Calu3 (cell line): ENCODE data around the gene DLG2. TPM values are rescaled to one million over a fixed set of nuclear protein-coding genes. Genes with fewer than 3 reads are reported as not detected.

Source experiments
- BruUV-seq: library from RNA; stranded (reverse); fragments of 400-500 nt; replicated peaks from 2 replicates; lab custom pipeline; 2021; lab: Mats Ljungman, UMichigan
- CTCF ChIA-PET: fragments of 300-600 bp; sonication (Branson Sonifier 250); formaldehyde crosslinking; loops from one replicate; lab custom pipeline; 2022; ENCODE audit warnings: antibody characterized with exemption; lab: Charles Lee
- DNase-seq: peaks from one replicate; pipeline ENCODE4 v3.0.0; 2022
- H3K27ac Mint-ChIP-seq: one replicate; pipeline ENCODE4 v1.8.0; 2022; ENCODE audit warnings: mixed read lengths; ENCODE audit not compliant: unreplicated experiment
- H3K27me3 Mint-ChIP-seq: one replicate; pipeline ENCODE4 v1.8.0; 2022; ENCODE audit warnings: mixed read lengths; ENCODE audit not compliant: unreplicated experiment
- H3K36me3 Mint-ChIP-seq: one replicate; pipeline ENCODE4 v1.8.0; 2022; ENCODE audit warnings: mild to moderate bottlenecking, moderate library complexity, mixed read lengths; ENCODE audit not compliant: insufficient read depth, unreplicated experiment
- H3K4me1 Mint-ChIP-seq: one replicate; pipeline ENCODE4 v1.8.0; 2022; ENCODE audit warnings: mild to moderate bottlenecking, low read depth, mixed read lengths; ENCODE audit not compliant: unreplicated experiment
- H3K4me3 Mint-ChIP-seq: one replicate; pipeline ENCODE4 v1.8.0; 2022; ENCODE audit warnings: mild to moderate bottlenecking, low read depth, moderate library complexity, mixed read lengths; ENCODE audit not compliant: unreplicated experiment
- H3K9me3 Mint-ChIP-seq: one replicate; pipeline ENCODE4 v1.8.0; 2022; ENCODE audit warnings: low read depth, mixed read lengths; ENCODE audit not compliant: unreplicated experiment
- intact Hi-C: fragments of 100-400 bp; cut with micrococcal nuclease; formaldehyde crosslinking; loops from one replicate; pipeline ENCODE4 v1.10.0; 2022; ENCODE audit not compliant: unreplicated experiment
- total RNA-seq: library from RNA; stranded (reverse); gene quantifications from 2 replicates; pipeline ENCODE4 v1.2.3, GENCODE V29; 2022
- TF ChIP-seq, protein P1 (sequence below): fragments of 200-600 bp; IDR thresholded peaks from one replicate; pipeline ENCODE4 v1.8.0; 2022; ENCODE audit warnings: antibody characterized with exemption; ENCODE audit not compliant: unreplicated experiment

The DLG2 gene
- total RNA-seq, 1 experiment from 2014 or later = 0.71 TPM

DNA sequence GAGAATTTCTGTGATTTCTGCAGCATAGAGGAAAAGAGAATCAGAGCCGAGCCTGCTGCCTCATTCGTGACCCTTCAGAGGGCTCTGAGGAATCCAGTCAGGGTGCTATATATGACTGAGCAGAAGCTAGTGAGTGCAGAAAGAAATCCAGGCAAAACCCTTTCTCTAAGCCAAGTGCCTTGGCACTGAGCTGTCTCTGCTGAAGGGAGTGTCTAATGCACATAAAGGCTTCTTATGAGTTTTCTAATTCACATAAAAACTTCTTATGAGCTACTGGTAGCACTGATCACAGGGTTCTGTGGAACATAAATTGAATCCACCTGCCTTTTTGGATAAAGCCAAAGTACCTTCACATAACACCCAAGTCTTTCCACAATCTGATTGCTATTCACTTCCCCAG is 1555.3 kb downstream of the DLG2 start:
- H3K27ac Mint-ChIP-seq = no peak overlapping the region
- intact Hi-C loops = no loop called here
- no peaks in the 10 kb centered on the region for H3K36me3 Mint-ChIP-seq
- no peaks in the 10 kb centered on the region for H3K27me3 Mint-ChIP-seq
- H3K4me1 Mint-ChIP-seq = no peaks in the 10 kb centered on the region
- H3K4me3 Mint-ChIP-seq = no peak overlapping the region
- no peak for DNase-seq
- no TSS peak for BruUV-seq
- TF ChIP-seq, protein P1, sequence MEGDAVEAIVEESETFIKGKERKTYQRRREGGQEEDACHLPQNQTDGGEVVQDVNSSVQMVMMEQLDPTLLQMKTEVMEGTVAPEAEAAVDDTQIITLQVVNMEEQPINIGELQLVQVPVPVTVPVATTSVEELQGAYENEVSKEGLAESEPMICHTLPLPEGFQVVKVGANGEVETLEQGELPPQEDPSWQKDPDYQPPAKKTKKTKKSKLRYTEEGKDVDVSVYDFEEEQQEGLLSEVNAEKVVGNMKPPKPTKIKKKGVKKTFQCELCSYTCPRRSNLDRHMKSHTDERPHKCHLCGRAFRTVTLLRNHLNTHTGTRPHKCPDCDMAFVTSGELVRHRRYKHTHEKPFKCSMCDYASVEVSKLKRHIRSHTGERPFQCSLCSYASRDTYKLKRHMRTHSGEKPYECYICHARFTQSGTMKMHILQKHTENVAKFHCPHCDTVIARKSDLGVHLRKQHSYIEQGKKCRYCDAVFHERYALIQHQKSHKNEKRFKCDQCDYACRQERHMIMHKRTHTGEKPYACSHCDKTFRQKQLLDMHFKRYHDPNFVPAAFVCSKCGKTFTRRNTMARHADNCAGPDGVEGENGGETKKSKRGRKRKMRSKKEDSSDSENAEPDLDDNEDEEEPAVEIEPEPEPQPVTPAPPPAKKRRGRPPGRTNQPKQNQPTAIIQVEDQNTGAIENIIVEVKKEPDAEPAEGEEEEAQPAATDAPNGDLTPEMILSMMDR = no peak
- CTCF ChIA-PET = no interaction called here
- H3K9me3 Mint-ChIP-seq = peaks cover 3% of the 10 kb centered on the region

DNA sequence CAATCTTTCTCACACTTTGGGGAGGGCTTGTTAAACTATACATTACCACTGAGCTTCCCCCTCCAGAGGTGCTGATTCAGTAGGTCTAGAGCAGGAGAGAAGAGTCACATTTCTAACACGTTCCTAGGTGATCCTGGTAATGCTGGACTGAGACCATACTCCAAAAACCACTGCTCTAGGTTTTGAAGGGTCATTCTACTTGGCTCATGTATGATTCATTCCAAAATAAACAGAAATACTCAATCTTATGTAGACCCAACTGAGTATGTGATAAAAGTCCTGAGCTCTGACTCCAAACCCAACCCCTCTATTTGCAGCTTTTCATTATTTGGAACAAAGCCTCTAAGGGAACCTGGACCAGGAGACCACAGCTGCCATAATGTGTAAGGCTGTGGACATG is 1558.1 kb downstream of the DLG2 start:
- Mint-ChIP-seq H3K27ac (no peak overlapping the region), H3K27me3 (no peaks in the 10 kb centered on the region), H3K9me3 (peaks cover 3% of the 10 kb centered on the region), H3K4me1 (no peaks in the 10 kb centered on the region), H3K36me3 (no peaks in the 10 kb centered on the region), H3K4me3 (no peak overlapping the region)
- no peak for DNase-seq
- TF ChIP-seq, protein P1 = no peak
- no TSS peak for BruUV-seq
- intact Hi-C loops = no loop called here
- CTCF ChIA-PET = no interaction called here

DNA sequence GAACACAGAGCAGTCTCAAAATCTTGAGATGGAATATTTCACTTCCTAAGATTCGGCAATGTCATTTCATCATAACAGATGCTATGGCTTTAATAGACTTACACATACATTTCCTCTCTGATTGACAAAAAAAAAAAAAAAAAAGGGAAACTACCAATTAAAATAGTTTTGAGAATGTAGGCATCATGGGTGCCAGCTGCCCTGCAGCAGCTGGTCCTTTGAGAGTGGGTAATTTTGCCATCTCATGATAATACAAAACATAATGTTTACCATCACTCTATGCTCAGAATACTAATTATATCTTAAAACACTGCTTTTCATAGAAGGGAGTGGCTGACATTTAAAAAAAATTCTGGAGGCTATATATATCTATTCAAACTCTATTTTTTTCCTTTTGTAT is 1565.4 kb downstream of the DLG2 start:
- no peaks in the 10 kb centered on the region for H3K27me3 Mint-ChIP-seq
- TF ChIP-seq, protein P1 = no peak
- no TSS peak for BruUV-seq
- intact Hi-C loops = no loop called here
- CTCF ChIA-PET = interaction anchor here (0.7 kb wide), 1 partner anchor 23 kb away, joined by 4 read pairs; no protein-coding TSS in a partner anchor
- DNase-seq = no peak
- peaks cover 3% of the 10 kb centered on the region for H3K9me3 Mint-ChIP-seq
- H3K4me1 Mint-ChIP-seq = no peaks in the 10 kb centered on the region
- no peaks in the 10 kb centered on the region for H3K36me3 Mint-ChIP-seq
- no peak overlapping the region for H3K27ac Mint-ChIP-seq
- no peak overlapping the region for H3K4me3 Mint-ChIP-seq

DNA sequence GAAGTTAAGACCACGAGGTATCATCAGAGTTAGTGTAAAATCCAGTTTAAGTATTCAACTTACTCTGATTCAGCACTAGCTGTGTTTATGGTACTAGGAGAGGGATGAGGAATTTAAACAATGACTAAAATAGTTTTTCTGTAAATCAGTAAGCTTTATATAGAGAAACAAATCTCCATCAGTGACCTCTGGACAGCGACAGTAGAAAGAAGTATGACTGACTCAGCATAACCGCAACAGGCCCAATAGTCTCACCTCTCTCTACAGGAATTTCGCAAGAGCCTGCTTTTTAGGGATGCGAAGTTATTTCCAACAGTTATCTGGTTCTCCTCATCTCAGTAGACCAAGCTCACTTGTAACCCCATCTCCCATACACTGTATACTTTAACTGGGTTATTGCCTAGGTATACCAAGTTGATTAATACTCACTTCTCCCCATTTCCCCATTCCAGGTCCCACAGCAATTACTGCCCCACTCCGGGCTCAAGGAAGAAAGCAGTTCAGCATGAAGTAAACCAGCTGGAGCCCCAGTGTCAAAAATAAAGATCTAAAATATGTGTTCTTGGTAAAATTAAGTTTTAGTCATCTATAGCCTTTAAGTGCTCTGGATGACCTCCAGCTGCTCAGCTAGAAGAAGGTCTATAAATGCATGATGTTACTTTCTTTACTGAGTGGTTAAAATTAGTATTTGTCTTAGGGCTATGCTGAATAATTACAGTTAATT is 1570.3 kb downstream of the DLG2 start:
- Mint-ChIP-seq H3K9me3 (peaks cover 4% of the 10 kb centered on the region), H3K27ac (no peak overlapping the region), H3K4me1 (no peaks in the 10 kb centered on the region), H3K4me3 (no peak overlapping the region), H3K36me3 (no peaks in the 10 kb centered on the region), H3K27me3 (no peaks in the 10 kb centered on the region)
- intact Hi-C loops = no loop called here
- CTCF ChIA-PET = no interaction called here
- DNase-seq = no peak
- no TSS peak for BruUV-seq
- TF ChIP-seq, protein P1 = no peak
